ENCODE results near the gene BMF. TPM values are rescaled to one million over a fixed set of nuclear protein-coding genes. Genes with fewer than 3 reads are reported as not detected.
A peak's percentile ranks its signal among the peaks of the same experiment; 100 is the strongest.

The BMF gene
- total RNA-seq, 1 donor from 2014 or later: 27.2 TPM

DNA sequence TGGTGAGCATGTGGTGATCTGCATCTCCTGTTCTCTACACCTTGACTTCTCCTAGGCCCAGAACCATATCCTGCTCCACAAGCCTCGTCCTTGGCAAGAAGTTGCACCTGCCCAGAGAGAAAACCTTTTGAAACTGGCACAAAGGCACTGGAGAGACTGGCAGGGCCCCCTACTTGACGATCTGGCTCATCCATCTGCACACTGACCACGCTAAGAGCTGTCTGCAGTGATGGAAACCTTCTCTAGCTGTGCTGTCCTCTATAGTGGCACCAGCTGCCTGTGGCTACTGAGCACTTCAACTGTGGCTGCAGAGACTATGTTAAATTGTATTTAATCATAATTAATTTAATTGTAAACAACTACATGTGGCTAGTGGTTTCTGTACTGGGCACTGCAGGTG, 43.5 kb downstream of the BMF start:
- no peak for DNase-seq (ENCODE audit: low read depth)

GRCh38 chr15:40064231-40064894, 44.3 kb downstream of the BMF start:
- peak; percentile 40 for DNase-seq (ENCODE audit: low read depth)

DNA sequence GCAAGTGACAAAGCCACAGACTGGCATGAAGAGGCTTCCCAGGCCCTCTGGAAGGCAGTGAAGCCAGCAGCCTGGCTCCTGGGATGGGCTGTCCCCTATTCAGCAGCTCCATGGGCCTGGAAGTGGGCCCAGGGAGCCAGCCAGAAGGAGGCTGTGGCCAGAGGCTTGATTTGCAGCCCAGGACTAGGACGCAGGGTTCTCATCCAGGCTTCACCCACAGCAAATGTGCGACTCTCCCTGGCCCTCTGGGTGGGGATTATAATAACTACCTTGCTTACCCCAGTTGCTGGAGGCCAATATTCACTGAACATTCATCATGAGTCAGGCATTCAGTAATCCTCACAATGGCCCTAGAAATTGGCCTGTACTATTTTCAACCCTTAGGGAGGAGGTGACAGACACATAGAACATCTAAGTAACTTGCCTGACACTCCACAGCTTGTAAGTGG, 45.1 kb downstream of the BMF start:
- DNase-seq (ENCODE audit: low read depth): peak; percentile 86

DNA sequence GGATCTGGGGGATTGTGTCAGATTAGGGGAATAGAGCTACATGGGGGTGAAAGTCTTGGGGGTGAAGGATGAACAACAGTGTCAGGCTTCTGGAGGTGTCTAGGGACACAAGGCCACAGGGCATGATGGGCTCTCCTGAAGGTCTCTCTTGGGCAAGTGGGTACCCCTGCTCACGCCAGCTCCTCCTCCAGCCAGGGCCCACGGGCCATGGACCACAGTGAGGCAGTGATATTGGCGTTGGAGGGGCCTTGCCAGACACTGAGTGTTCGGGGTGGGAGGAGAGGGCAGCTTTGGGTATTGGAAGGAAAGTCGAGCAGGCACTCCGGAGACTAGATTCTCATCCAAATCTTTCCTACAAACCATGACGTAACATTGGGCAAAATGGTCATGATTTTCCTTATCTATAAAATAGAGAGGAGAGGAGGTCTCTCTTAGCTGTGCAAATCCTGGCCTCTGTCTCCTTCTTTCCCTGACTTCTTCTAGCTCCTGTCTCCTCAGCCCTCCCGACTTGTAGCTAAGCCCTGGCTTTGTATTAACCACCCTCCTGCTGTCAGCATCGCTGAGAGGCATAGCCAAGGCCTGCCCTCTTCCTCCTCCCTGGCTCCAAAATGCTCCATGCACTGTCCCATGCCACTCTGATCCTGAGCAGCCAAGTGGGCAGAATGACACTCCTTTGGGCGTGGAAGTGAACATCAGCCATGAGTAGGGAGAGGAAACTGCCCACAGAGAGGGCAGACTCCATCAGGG, 45.7 kb downstream of the BMF start:
- no peak for DNase-seq (ENCODE audit: low read depth)

DNA sequence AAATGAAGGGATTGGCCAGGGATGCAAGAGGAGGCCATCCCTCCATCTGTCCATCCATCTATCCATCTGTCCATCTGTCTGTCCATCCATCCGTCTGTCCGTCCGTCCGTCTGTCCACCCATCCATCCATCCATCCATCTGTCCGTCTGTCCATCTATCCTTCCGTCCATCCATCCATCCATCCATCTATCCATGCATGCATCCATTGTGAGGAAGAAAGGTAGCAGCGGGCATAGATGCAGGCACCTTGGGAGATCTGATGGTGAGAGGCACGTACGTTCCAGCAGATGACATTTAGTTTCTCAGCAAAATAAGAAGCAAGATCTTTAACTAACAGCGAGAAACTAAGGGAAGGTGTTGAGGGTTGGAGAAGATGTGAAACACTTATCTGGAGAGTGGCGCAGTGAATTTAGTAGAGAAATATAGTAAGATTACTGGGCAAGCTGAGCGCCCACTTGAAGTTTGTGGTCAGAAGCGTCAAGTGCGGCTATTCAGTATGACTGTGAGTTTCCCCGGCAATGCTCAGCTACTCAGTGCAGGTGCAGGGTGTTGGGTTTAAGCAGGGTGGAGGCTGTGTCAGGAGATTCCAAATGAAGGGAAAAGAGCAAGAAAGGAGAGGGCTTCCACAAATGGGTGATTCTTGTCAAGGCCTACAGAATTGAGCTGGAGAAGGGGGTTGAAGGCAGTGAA, 47.3 kb downstream of the BMF start:
- no peak for DNase-seq (ENCODE audit: low read depth)

DNA sequence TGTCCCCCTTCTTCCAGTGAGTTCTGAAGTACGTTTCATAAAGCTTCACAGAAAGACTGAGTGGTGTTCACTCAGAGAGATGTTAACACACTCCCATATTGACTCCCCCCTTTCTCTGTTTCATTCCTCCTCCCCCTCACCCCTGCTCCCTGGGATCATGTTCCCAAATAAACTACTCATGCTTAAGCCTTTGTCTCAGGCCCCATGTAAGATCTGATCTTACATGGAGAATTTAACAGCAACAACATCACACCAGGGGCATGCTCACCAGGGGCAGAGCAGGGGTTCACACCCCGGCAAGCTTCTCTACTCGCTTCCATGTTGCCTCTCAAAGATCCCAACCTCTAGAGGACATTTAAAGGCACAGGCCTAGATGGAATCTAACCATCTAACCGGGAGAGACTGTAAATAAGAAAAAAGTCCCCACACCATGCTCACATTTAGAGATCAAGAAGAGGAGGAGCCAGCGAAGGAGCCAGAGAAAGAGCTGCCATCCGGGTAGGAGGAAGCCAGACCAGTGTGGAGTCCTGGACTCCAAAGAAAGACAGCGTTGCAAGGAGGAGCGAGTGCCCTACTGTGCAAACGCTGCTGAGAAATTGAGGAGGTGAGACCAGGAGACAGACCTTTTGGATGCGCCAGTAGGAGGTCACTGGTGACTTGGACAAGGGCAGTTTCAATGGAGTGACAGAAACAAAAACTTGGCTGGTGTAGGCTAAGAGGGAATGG, 48.3 kb downstream of the BMF start:
- no peak for DNase-seq (ENCODE audit: low read depth)

DNA sequence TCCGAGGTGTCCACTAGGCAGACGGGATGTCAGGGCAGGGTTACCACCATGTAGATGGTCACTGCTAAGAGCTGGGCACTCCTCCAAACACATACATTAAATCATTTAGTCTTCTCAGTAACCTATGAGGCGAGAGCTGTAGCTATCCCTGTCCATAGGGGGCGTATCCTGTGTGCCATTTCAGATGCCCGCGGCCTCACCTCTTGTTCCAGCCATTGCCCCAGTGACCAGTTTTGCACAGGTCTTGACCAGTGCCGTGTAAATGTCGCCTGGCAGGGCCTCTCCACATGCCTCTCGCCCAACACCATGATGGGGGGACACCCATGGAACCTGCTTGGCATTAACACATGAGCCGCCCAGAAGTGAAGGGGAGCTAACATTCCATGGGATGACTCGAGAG, 48.9 kb downstream of the BMF start:
- no peak for DNase-seq (ENCODE audit: low read depth)

DNA sequence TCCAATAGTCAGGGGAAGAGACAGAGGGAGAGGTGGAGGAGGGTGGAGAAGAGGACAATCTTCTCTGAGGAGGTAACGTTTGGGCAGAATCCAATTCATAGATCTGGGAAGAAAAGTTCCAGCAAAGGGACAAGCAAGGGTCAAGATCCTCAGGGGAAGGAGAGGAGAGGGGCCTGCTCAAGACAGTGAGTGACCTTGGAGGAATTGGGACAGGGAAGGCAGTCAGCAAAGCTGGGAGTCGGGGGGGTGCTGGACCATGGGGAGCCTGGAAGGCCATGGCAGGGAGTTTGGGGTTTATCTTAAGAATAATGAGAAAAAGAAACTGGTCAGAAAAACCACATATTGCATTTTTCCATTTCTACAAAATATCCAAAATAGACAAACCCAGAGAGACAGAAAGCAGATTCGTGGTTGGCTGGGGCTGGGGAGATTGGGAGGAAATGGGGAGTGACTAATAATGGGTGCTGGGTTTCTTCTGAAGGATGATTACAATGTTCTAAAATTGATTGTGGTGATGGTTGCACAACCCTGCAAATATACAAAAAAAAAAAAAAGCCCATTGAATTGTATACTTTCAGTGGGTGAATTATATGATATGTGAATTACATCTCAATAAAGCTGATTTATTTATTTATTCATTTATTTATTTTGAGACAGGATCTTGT, 50.1 kb downstream of the BMF start:
- DNase-seq (ENCODE audit: low read depth): peak; percentile 37

- no peak for DNase-seq (ENCODE audit: low read depth)
These were observed 52.9 kb downstream of the BMF start for GRCh38 chr15:40055576-40056293.

- DNase-seq (ENCODE audit: low read depth): peak; percentile 64
These were observed 53.7 kb downstream of the BMF start for GRCh38 chr15:40054855-40055575.

- no peak for DNase-seq (ENCODE audit: low read depth)
These were observed 54.1 kb downstream of the BMF start for GRCh38 chr15:40054605-40054854.

DNA sequence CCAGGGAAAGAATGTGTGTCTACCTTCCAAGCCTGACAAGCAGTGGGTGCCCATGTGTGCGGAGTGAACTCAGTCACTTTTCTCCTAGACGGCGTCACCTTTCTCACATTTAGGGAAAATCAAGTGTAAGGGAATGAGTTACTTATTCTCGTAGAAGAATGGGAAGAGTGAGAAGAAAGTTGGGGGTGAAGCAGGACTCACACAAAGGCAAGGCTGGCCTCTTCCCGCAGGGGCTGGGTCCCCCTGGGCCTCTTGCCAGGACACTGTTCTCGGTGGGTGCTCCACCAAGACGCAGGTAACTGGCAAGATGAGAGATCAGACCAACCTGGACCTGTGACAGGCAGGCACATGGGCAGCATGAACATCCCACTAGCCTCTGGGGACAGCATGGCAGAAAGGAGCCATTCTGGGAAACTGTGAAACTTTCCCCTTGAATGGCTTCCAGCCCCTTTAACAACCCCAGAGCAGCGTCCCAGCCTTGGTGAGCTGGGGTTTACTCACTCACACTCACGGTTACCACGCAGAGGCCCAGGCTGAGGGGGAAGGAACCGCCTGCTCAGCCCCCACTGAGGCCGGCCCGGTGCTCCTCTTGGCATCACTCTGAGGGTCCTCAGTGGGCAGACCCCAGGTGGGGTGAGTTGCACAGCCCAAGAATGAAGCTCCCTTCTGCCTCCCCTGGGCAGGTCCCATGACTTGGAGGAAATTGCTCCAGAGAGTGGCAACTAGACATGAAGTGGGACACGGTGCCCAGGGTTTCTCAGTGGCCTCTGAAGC, 54.7 kb downstream of the BMF start:
- DNase-seq (ENCODE audit: low read depth): no peak

DNA sequence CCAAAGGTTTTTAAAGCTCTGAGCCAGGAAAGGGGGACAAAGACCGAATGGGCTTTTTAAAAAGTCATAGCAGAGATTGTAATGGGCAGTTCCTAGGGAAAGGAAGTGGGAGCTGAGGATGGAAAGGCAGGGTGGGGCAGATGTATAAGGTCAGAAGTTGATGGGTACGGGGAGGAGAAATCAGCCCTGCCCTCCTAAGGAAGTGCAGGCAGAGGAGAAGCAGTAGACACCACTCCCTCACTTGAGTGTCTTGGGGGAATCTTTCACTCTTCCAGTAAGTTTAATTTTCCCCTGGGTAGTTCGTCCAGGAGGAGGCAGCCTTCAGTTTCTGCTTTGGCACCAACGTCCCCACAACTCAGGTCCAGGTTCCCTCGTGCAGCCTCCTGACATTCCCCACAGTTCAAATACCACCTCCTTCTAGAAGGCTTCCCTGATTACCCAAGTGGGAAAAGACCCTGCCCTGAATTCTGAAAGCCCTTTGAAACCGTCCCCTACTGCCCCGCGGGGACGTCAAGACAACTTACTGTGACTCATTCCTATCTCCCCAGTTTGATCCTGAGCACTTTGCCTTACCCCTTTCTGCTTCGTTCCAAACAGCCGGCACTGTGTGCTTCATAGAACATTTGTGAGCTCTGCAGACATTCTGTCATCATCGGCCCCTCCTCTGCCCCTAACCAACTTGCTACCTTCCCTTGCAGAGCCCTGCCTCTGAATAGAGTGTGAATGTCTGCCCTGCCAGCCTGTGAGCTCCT, 55.4 kb downstream of the BMF start:
- no peak for DNase-seq (ENCODE audit: low read depth)

DNA sequence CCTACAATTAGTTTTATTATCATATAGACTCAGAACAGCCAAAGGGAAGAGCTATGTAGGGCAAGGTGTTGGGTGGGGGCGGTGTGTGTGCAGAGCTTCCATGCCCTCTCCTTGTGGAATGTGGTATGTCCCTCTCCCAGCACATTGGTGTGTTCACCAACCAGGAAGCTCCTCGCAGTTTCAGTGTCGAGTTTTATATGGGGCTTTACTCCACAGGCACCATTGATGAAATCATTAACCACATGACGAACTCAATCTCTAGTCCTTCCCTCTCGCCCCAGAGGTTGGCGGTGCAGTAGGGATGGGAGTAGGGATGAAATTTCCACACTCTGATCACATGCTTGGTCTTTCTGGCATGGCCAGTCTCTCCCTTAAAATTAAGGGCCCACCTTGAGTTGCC, 56.1 kb downstream of the BMF start:
- peak; percentile 87 for DNase-seq (ENCODE audit: low read depth)

DNA sequence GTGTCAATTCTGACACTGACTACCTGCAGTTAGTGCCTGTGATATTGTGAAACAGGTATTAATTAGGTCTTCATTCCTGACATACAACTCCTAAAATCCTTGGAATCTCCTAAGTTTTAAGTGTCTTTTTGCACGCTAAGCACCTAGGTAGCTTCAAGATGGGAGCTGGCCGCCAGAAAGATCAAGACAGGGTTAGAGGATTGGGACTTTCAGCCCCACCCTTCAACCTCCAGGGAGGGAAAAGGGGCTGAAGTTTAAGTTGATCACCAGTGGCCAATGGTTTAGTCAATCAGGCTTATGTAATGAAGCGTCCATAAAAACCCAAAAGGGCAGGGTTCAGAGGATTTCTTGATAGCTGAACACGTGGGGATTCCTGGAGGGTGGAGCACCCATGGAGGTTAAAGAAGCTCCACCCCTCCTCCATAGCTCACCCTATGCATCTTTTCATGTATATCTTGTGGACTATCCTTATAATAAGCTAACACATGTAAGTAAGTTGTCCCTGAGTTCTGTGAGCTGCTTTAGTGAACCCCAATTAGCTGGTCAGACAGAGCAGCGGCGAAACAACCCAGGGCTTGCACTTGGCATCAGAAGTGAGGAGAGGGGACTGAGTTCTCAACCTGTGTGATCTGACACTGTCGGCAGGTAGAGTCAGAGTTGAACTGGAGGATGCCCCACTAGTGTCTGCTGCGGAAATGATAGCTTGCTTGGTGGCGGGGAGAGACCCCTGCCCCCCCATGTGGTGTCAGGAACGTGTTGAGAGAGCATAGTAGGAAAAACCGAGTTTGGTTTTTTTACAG, 56.9 kb downstream of the BMF start:
- no peak for DNase-seq (ENCODE audit: low read depth)

- DNase-seq (ENCODE audit: low read depth): no peak
These were observed 57.8 kb downstream of the BMF start for GRCh38 chr15:40050788-40051470.

GRCh38 chr15:40048926-40049475, 59.7 kb downstream of the BMF start:
- no peak for DNase-seq (ENCODE audit: low read depth)
